H9 (cell line): ENCODE measurements around the gene RBM18. TPM values are rescaled to one million over a fixed set of nuclear protein-coding genes. Genes with fewer than 3 reads are reported as not detected.

Experiments
- DNase-seq: peaks from one replicate; pipeline ENCODE4 v3.0.0-alpha.2; 2017
- H2AFZ ChIP-seq: one replicate; pipeline ENCODE4 v1.6.1; 2013; ENCODE audit warnings: mild to moderate bottlenecking, low read length, control low read depth, moderate library complexity
- H2AK5ac ChIP-seq: 2 replicates; pipeline ENCODE4 v1.6.1; 2013; ENCODE audit warnings: low read length, control low read depth, mixed read lengths; ENCODE audit not compliant: insufficient read length
- H2BK120ac ChIP-seq: one replicate; pipeline ENCODE4 v1.6.1; 2013; ENCODE audit warnings: low read depth, mild to moderate bottlenecking, low read length, control low read depth, inconsistent platforms; ENCODE audit not compliant: poor library complexity, severe bottlenecking
- H2BK12ac ChIP-seq: 2 replicates; pipeline ENCODE4 v1.6.1; 2013; ENCODE audit warnings: low read length, control low read depth, mixed read lengths, low read depth; ENCODE audit not compliant: insufficient read length
- H2BK15ac ChIP-seq: 2 replicates; pipeline ENCODE4 v1.6.1; 2013; ENCODE audit warnings: low read depth, low read length, control low read depth
- H2BK20ac ChIP-seq: one replicate; pipeline ENCODE4 v1.6.1; 2013; ENCODE audit warnings: low read depth, mild to moderate bottlenecking, low read length, control low read depth, inconsistent platforms; ENCODE audit not compliant: poor library complexity, severe bottlenecking
- H2BK5ac ChIP-seq: 2 replicates; pipeline ENCODE4 v1.6.1; 2013; ENCODE audit warnings: low read length, control low read depth, mixed read lengths; ENCODE audit not compliant: insufficient read length
- H3K14ac ChIP-seq: 2 replicates; pipeline ENCODE4 v1.6.1; 2013; ENCODE audit warnings: low read length, control low read depth; ENCODE audit not compliant: insufficient read depth
- H3K18ac ChIP-seq: 2 replicates; pipeline ENCODE4 v1.6.1; 2013; ENCODE audit warnings: low read depth, mild to moderate bottlenecking, mixed read lengths, low read length, control low read depth; ENCODE audit not compliant: insufficient read length
- H3K23ac ChIP-seq: 2 replicates; pipeline ENCODE4 v1.6.1; 2013; ENCODE audit warnings: low read length, control low read depth, mixed read lengths, low read depth; ENCODE audit not compliant: insufficient read length
- H3K23me2 ChIP-seq: 2 replicates; pipeline ENCODE4 v1.6.1; 2013; ENCODE audit warnings: low read depth, mild to moderate bottlenecking, mixed read lengths, low read length, control low read depth; ENCODE audit not compliant: insufficient read length, poor library complexity, severe bottlenecking
- H3K27ac ChIP-seq: 2 replicates; pipeline ENCODE4 v1.5.1; 2013; ENCODE audit warnings: low read length, control low read depth, mixed read lengths, low read depth; ENCODE audit not compliant: insufficient read length
- H3K27me3 ChIP-seq: 2 replicates; pipeline ENCODE4 v1.6.1; 2013; ENCODE audit warnings: low read length, control low read depth, inconsistent platforms; ENCODE audit not compliant: insufficient read depth
- H3K4ac ChIP-seq: 2 replicates; pipeline ENCODE4 v1.6.1; 2013; ENCODE audit warnings: low read depth, mild to moderate bottlenecking, control low read depth, inconsistent platforms, low read length, moderate library complexity
- H3K4me1 ChIP-seq: 2 replicates; pipeline ENCODE4 v1.6.1; 2013; ENCODE audit warnings: low read length, control low read depth, inconsistent platforms; ENCODE audit not compliant: insufficient read depth
- H3K4me2 ChIP-seq: 2 replicates; pipeline ENCODE4 v1.6.1; 2013; ENCODE audit warnings: low read length, control low read depth, mixed read lengths; ENCODE audit not compliant: insufficient read length, insufficient read depth
- H3K56ac ChIP-seq: 2 replicates; pipeline ENCODE4 v1.6.1; 2013; ENCODE audit warnings: low read depth, mild to moderate bottlenecking, mixed read lengths, low read length, control low read depth; ENCODE audit not compliant: insufficient read length
- H3K79me1 ChIP-seq: 2 replicates; pipeline ENCODE4 v1.6.1; 2013; ENCODE audit warnings: low read depth, mild to moderate bottlenecking, moderate library complexity, low read length, control low read depth, inconsistent platforms; ENCODE audit not compliant: insufficient read depth, poor library complexity, severe bottlenecking
- H3K79me2 ChIP-seq: 2 replicates; pipeline ENCODE4 v1.6.1; 2013; ENCODE audit warnings: low read length, control low read depth, inconsistent platforms; ENCODE audit not compliant: insufficient read depth
- H3K9ac ChIP-seq: 2 replicates; pipeline ENCODE4 v1.6.1; 2013; ENCODE audit warnings: low read length, control low read depth, mixed read lengths; ENCODE audit not compliant: insufficient read length; ENCODE audit errors: extremely low read depth
- H3K9me3 ChIP-seq: one replicate; pipeline ENCODE4 v1.6.1; 2013; ENCODE audit warnings: low read depth, low read length, inconsistent platforms; ENCODE audit not compliant: control insufficient read depth
- H3T11ph ChIP-seq: one replicate; pipeline ENCODE4 v1.6.1; 2013; ENCODE audit warnings: mild to moderate bottlenecking, low read length, control low read depth, inconsistent platforms
- H4K20me1 ChIP-seq: one replicate; pipeline ENCODE4 v1.6.1; 2013; ENCODE audit not compliant: control insufficient read depth, insufficient read length, insufficient read depth
- H4K5ac ChIP-seq: 2 replicates; pipeline ENCODE4 v1.6.1; 2013; ENCODE audit warnings: low read depth, mild to moderate bottlenecking, mixed read lengths, low read length, control low read depth; ENCODE audit not compliant: insufficient read length
- H4K8ac ChIP-seq: replicated peaks from 2 replicates; pipeline ENCODE4 v1.6.1; 2013; ENCODE audit warnings: low read length, control low read depth, mixed read lengths, low read depth; ENCODE audit not compliant: insufficient read length
- H4K91ac ChIP-seq: 2 replicates; pipeline ENCODE4 v1.6.1; 2013; ENCODE audit warnings: low read depth, mild to moderate bottlenecking, moderate library complexity, mixed read lengths, low read length, control low read depth; ENCODE audit not compliant: insufficient read length
- H3K27ac Mint-ChIP-seq, 3 experiments: 2 replicates in 2 of 3; 3 replicates in 1 of 3; pipeline ENCODE4 v1.8.0; 2020 to 2021; ENCODE audit warnings: mixed read lengths in 3 of 3, mild to moderate bottlenecking in 1 of 3, moderate library complexity in 1 of 3
- H3K27me3 Mint-ChIP-seq: 2 replicates; pipeline ENCODE4 v1.8.0; 2021; ENCODE audit warnings: low read depth, mild to moderate bottlenecking, moderate library complexity, mixed read lengths
- H3K36me3 Mint-ChIP-seq, 3 experiments: 2 replicates in 2 of 3; 3 replicates in 1 of 3; pipeline ENCODE4 v1.8.0; 2020 to 2021; ENCODE audit warnings: low read depth in 3 of 3, mixed read lengths in 3 of 3; ENCODE audit not compliant: insufficient read depth in 1 of 3
- H3K4me1 Mint-ChIP-seq, 2 experiments: 2 replicates each; pipeline ENCODE4 v1.8.0; 2020; ENCODE audit warnings: mixed read lengths in 2 of 2
- H3K4me3 Mint-ChIP-seq, 2 experiments: 2 replicates in 1 of 2; 3 replicates in 1 of 2; pipeline ENCODE4 v1.8.0; 2020 to 2021; ENCODE audit warnings: mild to moderate bottlenecking in 2 of 2, mixed read lengths in 2 of 2, moderate library complexity in 1 of 2
- H3K9me3 Mint-ChIP-seq, 2 experiments: 2 replicates in 1 of 2; 3 replicates in 1 of 2; pipeline ENCODE4 v1.8.0; 2020; ENCODE audit warnings: mild to moderate bottlenecking in 2 of 2, mixed read lengths in 2 of 2, moderate library complexity in 1 of 2
- CTCF ChIP-seq: fragments of 200-600 bp; sonication (generic); conservative IDR thresholded peaks from 3 replicates; pipeline ENCODE4 v1.8.0; 2021; ENCODE audit warnings: antibody characterized with exemption, mild to moderate bottlenecking
- WGBS: extraction: QIAGEN DNeasy Blood & Tissue Kit; methylation state at CpG from one replicate; pipeline ENCODE4 v1.1.7; 2013; ENCODE audit warnings: missing lambda C conversion rate, low lambda C conversion rate, mixed read lengths; ENCODE audit not compliant: insufficient read length; ENCODE audit errors: extremely low coverage; 5-methylcytosine and 5-hydroxymethylcytosine counted together
- total RNA-seq: library from RNA; stranded (reverse); gene quantifications from 2 replicates; pipeline ENCODE4 v1.2.1, GENCODE V29; 2021

The RBM18 gene
- total RNA-seq, 1 experiment from 2014 or later: 18.9 TPM

- no peak overlapping the region for H2BK15ac ChIP-seq
- no CpG with 5 or more reads among the region's 1 CpG for WGBS
- no peak overlapping the region for H3K18ac ChIP-seq
- no peaks in the 10 kb centered on the region for H3K79me2 ChIP-seq
- H3K9ac ChIP-seq: no peak overlapping the region
- no peaks in the 10 kb centered on the region for H3K23me2 ChIP-seq
- no peak overlapping the region for H3K4me3 Mint-ChIP-seq
- no peak overlapping the region for H3K27ac ChIP-seq
- no peak overlapping the region for H3T11ph ChIP-seq
- H3K9me3 Mint-ChIP-seq: no peaks in the 10 kb centered on the region
- no peak overlapping the region for H3K27ac Mint-ChIP-seq
- H3K23ac ChIP-seq: no peak overlapping the region
- no peak overlapping the region for H3K4ac ChIP-seq
- H2BK20ac ChIP-seq: no peak overlapping the region
- no peak overlapping the region for H2AFZ ChIP-seq
- H3K4me1 ChIP-seq: no peaks in the 10 kb centered on the region
- H4K91ac ChIP-seq: no peak overlapping the region
- H3K27me3 ChIP-seq: no peaks in the 10 kb centered on the region
- no peak overlapping the region for H2BK12ac ChIP-seq
- H2BK5ac ChIP-seq: no peak overlapping the region
- H3K79me1 ChIP-seq: no peaks in the 10 kb centered on the region
- no peak overlapping the region for H3K56ac ChIP-seq
- H2BK120ac ChIP-seq: no peak overlapping the region
- no peaks in the 10 kb centered on the region for H3K27me3 Mint-ChIP-seq
- no peak overlapping the region for H4K5ac ChIP-seq
- peaks cover 3 to 34% (median 32%) of the 10 kb centered on the region in 3 experiments; a peak in 6 of 7 replicates for H3K36me3 Mint-ChIP-seq
- no peak overlapping the region for H3K14ac ChIP-seq
- H3K4me2 ChIP-seq: no peak overlapping the region
- H3K4me1 Mint-ChIP-seq: peaks cover 6 to 11% of the 10 kb centered on the region in 2 experiments
- DNase-seq: no peak
- H4K20me1 ChIP-seq: no peaks in the 10 kb centered on the region
- no peak overlapping the region for H4K8ac ChIP-seq
- H2AK5ac ChIP-seq: no peak overlapping the region
- no peaks in the 10 kb centered on the region for H3K9me3 ChIP-seq
- no peak for TF ChIP-seq CTCF
These were observed 22.6 kb upstream of the RBM18 start for GRCh38 chr9:122287214-122287720.
